Neuronal stem cell (in vitro differentiated cells): Measurements from ENCODE around the gene FCHO1.

Experiments used
- DNase-seq: peaks from one replicate; pipeline ENCODE4 v3.0.0-alpha.2; 2013; ENCODE audit warnings: low spot score
- H2AFZ ChIP-seq: one replicate; pipeline ENCODE4 v1.6.1; 2013; ENCODE audit warnings: mild to moderate bottlenecking, low read length, inconsistent platforms
- H2AK5ac ChIP-seq: 2 replicates; pipeline ENCODE4 v1.6.1; 2013; ENCODE audit warnings: low read depth, mild to moderate bottlenecking, inconsistent platforms, low read length, moderate library complexity, mixed read lengths
- H2BK120ac ChIP-seq: 2 replicates; pipeline ENCODE4 v1.6.1; 2013; ENCODE audit warnings: low read depth, mild to moderate bottlenecking, inconsistent platforms, low read length, moderate library complexity, mixed read lengths
- H2BK12ac ChIP-seq: one replicate; pipeline ENCODE4 v1.6.1; 2013; ENCODE audit warnings: low read length, inconsistent platforms
- H2BK15ac ChIP-seq: 2 replicates; pipeline ENCODE4 v1.6.1; 2013; ENCODE audit warnings: mild to moderate bottlenecking, low read length, inconsistent platforms, mixed read lengths
- H2BK5ac ChIP-seq: one replicate; pipeline ENCODE4 v1.6.1; 2013; ENCODE audit warnings: inconsistent platforms, mild to moderate bottlenecking, low read length, moderate library complexity
- H3K14ac ChIP-seq: one replicate; pipeline ENCODE4 v1.6.1; 2013; ENCODE audit warnings: low read length, inconsistent platforms
- H3K18ac ChIP-seq: 2 replicates; pipeline ENCODE4 v1.6.1; 2013; ENCODE audit warnings: low read length, inconsistent platforms
- H3K23ac ChIP-seq: 2 replicates; pipeline ENCODE4 v1.6.1; 2013; ENCODE audit warnings: low read depth, mild to moderate bottlenecking, mixed read lengths, low read length, inconsistent platforms; ENCODE audit not compliant: poor library complexity
- H3K27ac ChIP-seq: replicated peaks from 3 replicates; pipeline ENCODE4 v1.5.1; 2013; ENCODE audit warnings: low read length, inconsistent platforms
- H3K27me3 ChIP-seq, 3 experiments: 2 replicates each; pipeline ENCODE4 v1.6.1; 2013; ENCODE audit warnings: low read length in 3 of 3, mild to moderate bottlenecking in 2 of 3, inconsistent platforms in 1 of 3, low read depth in 1 of 3, mixed read lengths in 1 of 3, moderate library complexity in 1 of 3; ENCODE audit not compliant: control insufficient read depth in 3 of 3, insufficient read depth in 3 of 3
- H3K36me3 ChIP-seq, 2 donors: replicated peaks in 1 of 2; 2 replicates each; pipeline ENCODE4 v1.6.1; 2013; ENCODE audit warnings: low read length in 2 of 2; ENCODE audit not compliant: control insufficient read depth in 2 of 2, insufficient read depth in 2 of 2
- H3K4ac ChIP-seq: 2 replicates; pipeline ENCODE4 v1.6.1; 2013; ENCODE audit warnings: inconsistent platforms, mild to moderate bottlenecking, low read length, moderate library complexity
- H3K4me1 ChIP-seq, 2 donors: 1 replicate in 1 of 2; 2 replicates in 1 of 2; pipeline ENCODE4 v1.6.1; 2013; ENCODE audit warnings: low read length in 2 of 2, low read depth in 1 of 2; ENCODE audit not compliant: control insufficient read depth in 2 of 2, insufficient read depth in 1 of 2
- H3K4me2 ChIP-seq: one replicate; pipeline ENCODE4 v1.6.1; 2013; ENCODE audit warnings: mild to moderate bottlenecking, low read length, inconsistent platforms; ENCODE audit not compliant: insufficient read depth, poor library complexity, severe bottlenecking
- H3K4me3 ChIP-seq, 2 donors: 2 replicates each; pipeline ENCODE4 v1.5.1; 2013; ENCODE audit warnings: low read length in 2 of 2, mild to moderate bottlenecking in 2 of 2, inconsistent platforms in 1 of 2, moderate library complexity in 1 of 2
- H3K79me1 ChIP-seq: one replicate; pipeline ENCODE4 v1.6.1; 2013; ENCODE audit warnings: low read depth, mild to moderate bottlenecking, inconsistent platforms, low read length, moderate library complexity
- H3K9ac ChIP-seq: one replicate; pipeline ENCODE4 v1.6.1; 2013; ENCODE audit warnings: mild to moderate bottlenecking, low read depth, low read length, inconsistent platforms; ENCODE audit not compliant: poor library complexity
- H3K9me3 ChIP-seq, 2 donors: replicated peaks in 1 of 2; 2 replicates each; pipeline versions ENCODE3 to v1.6.1; 2013; ENCODE audit warnings: low read length in 2 of 2, mild to moderate bottlenecking in 2 of 2, inconsistent platforms in 1 of 2, low read depth in 1 of 2, mixed read lengths in 1 of 2, moderate library complexity in 1 of 2; ENCODE audit not compliant: control insufficient read depth in 2 of 2, insufficient read depth in 1 of 2
- H4K8ac ChIP-seq: one replicate; pipeline ENCODE4 v1.6.1; 2013; ENCODE audit warnings: low read depth, mild to moderate bottlenecking, inconsistent platforms, low read length, moderate library complexity
- H4K91ac ChIP-seq: one replicate; pipeline ENCODE4 v1.6.1; 2013; ENCODE audit warnings: low read length, low read depth, mild to moderate bottlenecking, inconsistent platforms; ENCODE audit not compliant: poor library complexity
- WGBS, 2 donors: extraction: QIAGEN DNeasy Blood & Tissue Kit; methylation state at CpG; one replicate each; pipeline ENCODE4 v1.1.7; 2013; ENCODE audit warnings: missing lambda C conversion rate in 2 of 2, mixed read lengths in 1 of 2; ENCODE audit not compliant: insufficient read length in 2 of 2, insufficient replicate concordance in 1 of 2; ENCODE audit errors: extremely low coverage in 2 of 2; 5-methylcytosine and 5-hydroxymethylcytosine counted together

The FCHO1 gene

GRCh38 chr19:17758515-17758914, 7.2 kb downstream of the FCHO1 start:
- Histone ChIP-seq H3K9ac (no peak overlapping the region), H3K9me3 (no peaks in the 10 kb centered on the region), H3K18ac (no peak overlapping the region), H3K23ac (no peak overlapping the region), H2AK5ac (no peak overlapping the region), H2BK15ac (no peak overlapping the region), H3K27me3 (no peaks in the 10 kb centered on the region), H3K4me3 (no peak overlapping the region), H3K14ac (no peak overlapping the region), H4K8ac (no peak overlapping the region), H4K91ac (no peak overlapping the region), H2BK5ac (no peak overlapping the region), H3K4ac (no peak overlapping the region), H3K36me3 (no peaks in the 10 kb centered on the region), H2BK12ac (no peak overlapping the region), H2AFZ (no peak overlapping the region), H3K27ac (no peak overlapping the region), H3K4me1 (peaks cover 21 to 36% of the 10 kb centered on the region in 2 donors), H2BK120ac (no peak overlapping the region), H3K79me1 (peaks cover 8% of the 10 kb centered on the region), H3K4me2 (no peak overlapping the region)
- no peak for DNase-seq
- WGBS, 2 donors = no CpG with 5 or more reads among the region's 5 CpGs

- Histone ChIP-seq H2BK5ac (no peak overlapping the region), H3K9ac (no peak overlapping the region), H3K4ac (no peak overlapping the region), H4K91ac (no peak overlapping the region), H3K27ac (no peak overlapping the region), H2AFZ (no peak overlapping the region), H3K27me3 (no peaks in the 10 kb centered on the region), H4K8ac (no peak overlapping the region), H2AK5ac (no peak overlapping the region), H3K9me3 (no peaks in the 10 kb centered on the region), H3K79me1 (peaks cover 6% of the 10 kb centered on the region), H3K4me3 (no peak overlapping the region), H2BK120ac (no peak overlapping the region), H3K36me3 (no peaks in the 10 kb centered on the region), H3K4me1 (peaks cover 4 to 13% of the 10 kb centered on the region in 2 donors), H3K14ac (no peak overlapping the region), H3K23ac (no peak overlapping the region), H2BK12ac (no peak overlapping the region), H2BK15ac (no peak overlapping the region), H3K18ac (no peak overlapping the region), H3K4me2 (no peak overlapping the region)
- no peak for DNase-seq
- WGBS, 2 donors = no CpG with 5 or more reads among the region's 4 CpGs
These were observed 9.9 kb downstream of the FCHO1 start for GRCh38 chr19:17761148-17761547.

- H2AK5ac ChIP-seq = no peak overlapping the region
- no peak overlapping the region for H2BK12ac ChIP-seq
- H3K9ac ChIP-seq = no peak overlapping the region
- no peak overlapping the region for H3K14ac ChIP-seq
- no peak overlapping the region for H3K23ac ChIP-seq
- peak overlapping the region; percentile 19 for H3K4me2 ChIP-seq
- H3K4me1 ChIP-seq = peaks cover 0 to 8% of the 10 kb centered on the region in 2 donors
- no peaks in the 10 kb centered on the region for H3K36me3 ChIP-seq
- H4K91ac ChIP-seq = no peak overlapping the region
- peak; percentile 84 for DNase-seq
- no peak overlapping the region for H2BK5ac ChIP-seq
- no peak overlapping the region for H4K8ac ChIP-seq
- no peaks in the 10 kb centered on the region for H3K9me3 ChIP-seq
- WGBS, 2 donors = no CpG with 5 or more reads among the region's 17 CpGs
- H3K27ac ChIP-seq = peak overlapping the region; percentile 66
- H2AFZ ChIP-seq = peak overlapping the region; percentile 62
- no peak overlapping the region for H3K4ac ChIP-seq
- no peak overlapping the region for H3K18ac ChIP-seq
- no peaks in the 10 kb centered on the region for H3K27me3 ChIP-seq
- no peak overlapping the region for H2BK120ac ChIP-seq
- H2BK15ac ChIP-seq = no peak overlapping the region
- peaks cover 3% of the 10 kb centered on the region for H3K79me1 ChIP-seq
- peak overlapping the region in 1 of 2 donors; percentile 1 for H3K4me3 ChIP-seq
These were observed 11.4 kb downstream of the FCHO1 start for GRCh38 chr19:17762505-17763229.

GRCh38 chr19:17764348-17764747, 13.1 kb downstream of the FCHO1 start:
- no peak overlapping the region for H3K27ac ChIP-seq
- no peak overlapping the region for H3K23ac ChIP-seq
- no peak overlapping the region for H4K8ac ChIP-seq
- no peak overlapping the region for H3K4me2 ChIP-seq
- no peak overlapping the region for H3K18ac ChIP-seq
- no peak overlapping the region for H2BK12ac ChIP-seq
- no peak overlapping the region for H3K14ac ChIP-seq
- no peak overlapping the region for H2BK15ac ChIP-seq
- H2BK120ac ChIP-seq = no peak overlapping the region
- H3K79me1 ChIP-seq = peaks cover 3% of the 10 kb centered on the region
- no peak overlapping the region for H2BK5ac ChIP-seq
- no peaks in the 10 kb centered on the region for H3K9me3 ChIP-seq
- H2AK5ac ChIP-seq = no peak overlapping the region
- no peak overlapping the region for H2AFZ ChIP-seq
- no peak overlapping the region for H4K91ac ChIP-seq
- no peak for DNase-seq
- H3K4me1 ChIP-seq = peaks cover 0 to 8% of the 10 kb centered on the region in 2 donors
- no CpG with 5 or more reads among the region's 7 CpGs for WGBS, 2 donors
- no peaks in the 10 kb centered on the region for H3K36me3 ChIP-seq
- no peak overlapping the region for H3K9ac ChIP-seq
- no peak overlapping the region for H3K4ac ChIP-seq
- H3K4me3 ChIP-seq = no peak overlapping the region
- H3K27me3 ChIP-seq = no peaks in the 10 kb centered on the region
